Measurements from ENCODE around the gene TMEM232.

DNA sequence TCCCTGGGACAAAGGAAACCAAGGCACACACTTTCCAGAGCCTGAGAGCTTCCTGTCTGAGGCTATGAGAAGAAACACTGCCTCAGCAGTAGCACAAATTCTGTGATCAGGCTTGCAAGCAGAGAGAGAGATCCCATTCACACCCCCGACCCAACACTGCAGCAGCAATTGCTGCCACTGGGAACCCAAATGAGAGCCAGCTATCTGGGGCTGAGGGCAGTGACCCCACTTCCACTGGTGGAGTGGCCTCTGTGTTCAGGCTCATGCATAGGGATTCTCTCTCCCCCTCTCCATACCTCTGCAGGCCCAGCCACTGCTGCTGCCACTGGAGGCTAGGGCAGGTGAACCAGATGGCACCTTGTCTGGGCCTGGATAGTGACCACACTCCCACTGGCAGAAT, 95.2 kb downstream of the TMEM232 start:
- no peak for TF ChIP-seq CTCF (IDR thresholded peaks at IDR 0.05)
- no peak for TF ChIP-seq POLR2AphosphoS5 (IDR thresholded peaks at IDR 0.05)
- TF ChIP-seq POLR2A (IDR thresholded peaks at IDR 0.05; ENCODE audit: low read depth): no peak
- no peak for TF ChIP-seq EP300 (IDR thresholded peaks at IDR 0.05)
